ENCODE data around the gene FANCE.
"Not testable (repeated sequence)": the region's sequence is repeated elsewhere in the genome, so short reads cannot be mapped to it uniquely, and the experiment has no call there.

FANCE gene

DNA sequence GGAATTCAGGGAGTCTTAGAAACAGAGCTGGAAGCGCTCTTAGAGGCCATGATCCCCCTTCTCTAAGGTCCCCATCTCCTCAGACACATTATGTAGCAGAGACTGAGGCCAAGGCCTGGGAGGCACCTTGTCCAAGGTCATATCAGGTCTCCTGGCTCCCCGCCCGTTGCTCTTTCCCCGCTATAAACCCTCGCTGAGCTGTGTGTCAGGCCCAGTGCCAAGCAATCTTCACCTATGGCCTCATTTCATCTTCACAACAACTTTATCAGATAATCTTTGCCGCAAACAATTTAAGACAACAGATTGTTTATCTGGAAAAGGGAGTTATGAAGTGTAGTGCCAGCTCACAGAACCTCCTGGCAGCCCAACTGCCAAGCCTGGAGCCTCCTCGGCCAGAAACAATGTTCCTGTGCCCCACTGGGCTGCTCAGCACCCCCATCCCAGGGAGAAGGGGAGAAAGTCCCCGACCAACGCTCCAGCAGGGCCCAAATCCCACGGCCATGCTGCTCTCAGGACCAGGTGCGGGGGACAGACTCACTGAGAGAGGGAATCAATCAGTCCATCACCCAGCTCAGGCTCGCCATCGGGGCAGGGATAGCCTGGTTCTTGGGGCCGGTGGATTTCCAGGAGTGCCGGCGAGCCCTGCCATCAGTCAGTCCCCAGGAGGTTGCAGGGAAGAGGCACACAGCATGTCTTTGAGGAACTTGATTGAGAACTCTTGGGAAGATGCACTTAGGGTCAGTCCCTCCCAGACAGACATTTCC, 16.9 kb upstream of the FANCE start:
- DNase-seq = no peak

DNA sequence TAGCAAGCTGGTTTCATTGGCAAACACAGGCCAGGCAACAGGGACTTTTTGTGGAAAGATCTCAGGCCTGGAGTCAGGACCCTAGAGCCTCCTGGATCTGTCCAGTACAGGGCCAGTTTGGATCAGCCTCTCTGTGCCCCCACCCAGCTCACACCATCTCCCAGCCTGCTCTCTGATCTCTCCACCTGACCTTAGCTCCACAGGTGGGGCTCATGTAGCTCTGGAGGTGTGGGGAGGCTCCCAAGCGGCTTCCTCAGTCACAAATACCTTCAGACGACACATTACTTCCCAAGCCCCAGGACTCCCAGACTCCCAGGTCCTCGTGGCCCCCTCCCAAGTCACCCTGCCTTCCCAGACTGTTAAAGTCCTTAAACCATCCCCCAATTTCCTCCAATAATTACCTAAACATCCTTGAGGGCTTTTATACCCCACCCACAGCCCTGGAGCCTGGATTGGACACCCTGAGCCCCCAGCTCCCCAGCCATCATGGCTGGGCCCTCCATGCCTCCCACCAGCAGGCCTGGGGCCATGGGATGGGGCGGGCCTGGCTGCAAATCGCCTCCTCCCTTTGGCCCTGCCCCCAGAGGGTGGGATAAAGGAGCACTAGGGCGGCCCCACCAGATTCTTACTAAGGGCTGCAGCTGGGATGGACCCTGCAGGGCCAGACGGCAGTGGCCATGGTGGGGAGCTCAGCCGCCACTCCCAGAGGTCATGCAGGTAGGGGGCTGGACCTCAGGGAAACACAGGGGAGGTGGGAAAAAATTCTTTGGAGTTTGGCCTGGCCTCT, 15.9 kb upstream of the FANCE start:
- no peak for DNase-seq

DNA sequence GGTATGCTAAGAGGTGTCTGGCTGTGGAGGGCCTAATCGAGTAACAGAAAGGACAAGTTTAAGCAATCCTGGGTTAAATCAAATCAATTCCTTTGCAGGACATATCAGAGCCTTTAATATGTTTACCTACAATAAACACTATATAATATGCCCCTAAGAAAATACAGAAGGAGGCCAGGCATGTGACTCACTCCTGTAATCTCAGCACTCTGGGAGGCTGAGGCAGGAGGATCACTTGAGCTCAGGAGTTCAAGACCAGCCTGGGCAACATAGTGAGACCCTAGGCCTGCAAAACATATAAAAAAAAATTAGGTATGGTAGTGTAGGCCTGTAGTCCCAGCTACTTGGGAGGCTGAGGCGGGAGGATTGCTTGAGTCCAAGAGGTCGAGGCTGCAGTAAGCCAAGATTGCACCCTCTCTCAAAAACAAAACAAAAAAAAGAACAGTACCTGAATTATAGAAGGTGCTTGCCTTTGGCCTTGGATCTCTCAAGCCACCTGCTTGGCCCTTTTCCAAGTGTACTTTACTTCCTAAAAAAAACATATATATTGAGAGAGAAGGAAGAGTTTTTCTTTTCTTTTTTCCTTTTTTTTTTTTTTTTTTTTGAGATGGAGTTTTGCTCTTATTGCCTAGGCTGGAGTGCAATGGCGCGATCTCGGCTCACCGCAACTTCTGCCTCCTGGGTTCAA, 13.6 kb upstream of the FANCE start:
- not testable (repeated sequence) for DNase-seq

DNA sequence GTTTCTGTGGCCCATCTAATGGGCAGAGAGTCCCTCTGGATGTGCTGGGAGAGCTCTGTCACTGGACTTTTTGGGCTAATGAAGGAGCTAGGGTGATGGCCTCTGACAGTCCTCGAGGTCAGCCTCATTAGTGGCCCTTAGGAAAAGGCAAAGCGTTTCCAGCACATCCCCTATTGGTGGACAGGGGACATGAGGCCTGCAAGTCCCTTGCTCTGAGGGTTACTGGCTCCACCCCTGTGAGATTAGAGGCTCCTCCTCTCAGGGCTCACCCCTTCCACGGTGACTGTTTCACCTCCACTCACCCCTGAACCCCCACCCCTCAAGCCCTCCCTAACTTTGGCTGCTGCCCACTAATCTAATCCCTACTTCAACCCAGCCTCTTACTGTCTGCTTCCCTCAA, 12.8 kb upstream of the FANCE start:
- no peak for DNase-seq

DNA sequence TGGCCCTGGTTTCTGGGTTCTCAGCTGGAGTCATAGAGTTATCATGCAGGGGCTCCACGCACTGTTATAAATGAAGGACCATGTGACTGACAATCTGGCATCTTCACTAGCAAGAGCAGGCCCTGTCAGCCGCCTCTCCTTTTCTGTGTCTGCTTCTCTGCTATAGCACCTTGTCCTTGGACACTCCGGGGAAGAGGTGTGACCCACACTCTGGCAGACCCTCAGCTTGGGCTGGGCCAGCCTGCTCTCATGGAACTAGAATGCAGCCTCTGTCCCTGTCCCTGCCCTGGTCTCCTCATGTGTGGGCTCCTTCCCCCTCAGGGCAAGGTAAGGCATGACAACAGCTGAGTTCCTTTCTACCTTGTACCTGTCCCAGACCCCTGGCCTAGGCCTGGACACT, 10.9 kb upstream of the FANCE start:
- DNase-seq = no peak

DNA sequence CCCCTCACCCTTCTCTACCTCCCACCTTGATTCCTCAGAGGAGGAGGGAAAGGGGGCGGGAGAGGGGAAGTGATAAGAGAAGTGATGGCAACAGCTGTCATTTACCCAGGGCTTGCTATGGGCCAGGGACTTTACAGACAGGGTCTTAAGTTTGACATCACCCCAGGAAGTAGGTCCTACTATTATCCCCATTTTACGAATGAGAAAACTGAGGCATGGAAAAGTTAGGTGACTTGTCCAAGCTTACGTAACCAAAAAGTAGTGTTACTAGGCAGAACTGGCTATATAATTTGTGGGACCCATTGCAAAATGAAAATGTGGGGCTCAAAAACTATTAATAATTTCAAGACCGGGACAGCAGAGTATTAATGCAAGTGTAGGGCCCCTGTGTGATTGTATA, 10.5 kb upstream of the FANCE start:
- DNase-seq = no peak

DNA sequence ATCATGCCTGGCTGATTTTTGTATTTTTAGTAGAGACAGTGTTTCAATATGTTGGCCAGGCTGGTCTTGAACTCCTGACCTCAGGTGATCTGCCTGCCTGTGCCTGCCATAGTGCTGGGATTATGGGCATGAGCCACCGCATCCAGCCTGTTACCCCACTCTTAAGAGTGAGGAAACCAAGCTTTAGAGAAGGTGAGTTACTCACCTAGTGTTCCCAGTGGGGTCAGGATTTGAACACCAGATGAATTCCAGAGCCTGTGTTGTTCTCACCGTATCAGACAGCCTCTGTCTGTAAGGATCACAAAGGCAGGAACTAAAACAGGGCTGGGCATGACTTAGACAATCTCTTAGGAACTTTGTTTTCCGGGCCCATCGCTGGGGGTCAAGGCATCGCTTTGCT, 9.4 kb upstream of the FANCE start:
- DNase-seq = no peak

DNA sequence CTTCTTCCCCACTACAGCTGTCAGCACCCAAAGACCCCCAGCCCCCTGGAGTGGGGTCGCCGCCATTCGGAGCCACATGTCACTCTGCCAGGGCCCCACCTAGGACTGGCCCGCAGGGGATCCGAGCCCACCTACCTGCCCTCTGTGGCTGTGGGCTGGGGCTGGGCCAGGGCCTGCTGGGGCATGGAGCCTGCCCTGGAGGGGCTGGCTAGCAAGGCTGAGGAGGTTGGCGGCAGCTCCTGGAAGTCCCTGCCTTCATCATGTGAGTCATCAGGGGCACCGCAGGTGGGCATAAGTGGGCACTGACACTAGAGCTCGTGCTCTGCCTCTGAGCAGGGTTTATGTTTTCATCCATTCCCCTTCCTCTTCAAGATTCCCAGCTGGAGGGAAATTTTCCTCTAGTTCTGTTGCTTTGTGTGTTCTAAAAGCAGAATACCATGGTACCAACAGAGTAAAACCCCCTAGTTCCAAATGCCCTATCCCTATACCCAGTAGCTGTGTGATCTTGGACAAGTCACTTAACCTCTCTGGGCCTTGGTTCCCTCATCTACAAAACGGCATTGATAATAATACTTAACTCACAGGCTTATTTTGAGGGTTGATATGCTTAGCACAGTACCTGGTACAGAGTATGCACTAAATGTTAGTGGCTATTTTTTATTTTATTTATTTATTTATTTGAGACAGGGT, 8.7 kb upstream of the FANCE start:
- no peak for DNase-seq

DNA sequence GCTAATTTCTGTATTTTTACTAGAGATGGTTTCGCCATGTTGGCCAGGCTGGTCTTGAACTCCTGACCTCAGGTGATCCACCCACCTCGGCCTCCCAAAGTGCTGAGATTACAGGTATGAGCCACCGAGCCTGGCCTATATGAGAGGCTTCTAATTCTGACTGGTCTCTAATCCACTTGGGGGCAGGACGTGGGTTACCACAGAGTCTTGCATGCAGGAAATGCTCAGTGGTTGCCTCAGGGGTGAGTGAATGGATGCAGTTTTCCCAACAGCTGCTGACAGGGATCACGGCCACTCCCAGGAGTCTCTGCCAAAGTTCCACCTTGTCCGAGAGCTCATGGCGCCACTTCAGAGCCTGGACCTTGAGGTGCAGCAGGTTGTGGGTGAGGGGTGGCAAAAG, 6.4 kb upstream of the FANCE start:
- DNase-seq = peak; percentile 56

DNA sequence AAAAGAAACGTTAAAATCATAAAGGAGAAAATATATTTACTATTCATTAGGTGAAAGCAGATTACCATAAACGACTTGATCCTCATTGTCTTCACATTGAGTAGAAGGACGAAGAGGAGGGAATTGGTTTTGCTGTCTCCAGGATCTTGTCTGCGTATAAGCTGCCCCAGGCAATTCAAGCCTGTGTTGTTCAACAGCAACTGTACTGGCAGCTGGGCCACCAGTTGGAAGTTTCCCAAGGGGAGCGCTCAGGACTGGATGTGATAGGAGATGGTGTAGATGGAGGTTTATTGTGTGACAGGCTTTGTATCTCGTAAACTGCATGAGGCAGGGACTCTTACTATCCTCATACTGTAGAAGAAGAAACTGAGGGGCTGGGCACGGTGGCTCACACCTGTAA, 3.9 kb upstream of the FANCE start:
- DNase-seq = no peak

DNA sequence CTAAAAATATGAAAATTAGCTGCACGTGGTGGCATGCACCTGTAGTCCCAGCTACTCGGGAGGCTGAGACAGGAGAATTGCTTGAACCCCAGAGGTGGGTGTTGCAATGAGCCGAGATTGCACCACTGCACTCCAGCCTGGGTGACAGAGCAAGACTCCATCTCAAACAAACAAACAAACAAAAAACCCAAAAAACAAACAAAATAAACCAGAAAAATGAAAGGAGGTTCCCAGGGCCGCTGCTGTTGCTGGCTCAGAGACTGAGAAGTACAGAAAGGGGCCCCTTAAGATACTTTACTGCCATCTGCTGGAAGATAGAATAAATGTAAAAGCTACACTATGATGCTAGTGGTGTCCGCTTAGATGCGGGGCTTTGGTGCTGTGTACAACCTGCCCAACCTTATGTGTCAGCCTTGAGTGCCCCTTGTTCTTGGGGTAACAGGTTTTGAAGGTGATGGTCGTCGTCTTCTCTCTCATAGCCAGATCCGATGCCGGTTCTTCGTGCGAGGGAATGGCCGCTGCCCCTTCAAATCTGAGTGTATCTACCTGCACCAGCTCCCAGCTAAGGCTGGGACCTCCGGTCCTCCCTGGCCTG, 2.8 kb upstream of the FANCE start:
- peak; percentile 49 for DNase-seq

DNA sequence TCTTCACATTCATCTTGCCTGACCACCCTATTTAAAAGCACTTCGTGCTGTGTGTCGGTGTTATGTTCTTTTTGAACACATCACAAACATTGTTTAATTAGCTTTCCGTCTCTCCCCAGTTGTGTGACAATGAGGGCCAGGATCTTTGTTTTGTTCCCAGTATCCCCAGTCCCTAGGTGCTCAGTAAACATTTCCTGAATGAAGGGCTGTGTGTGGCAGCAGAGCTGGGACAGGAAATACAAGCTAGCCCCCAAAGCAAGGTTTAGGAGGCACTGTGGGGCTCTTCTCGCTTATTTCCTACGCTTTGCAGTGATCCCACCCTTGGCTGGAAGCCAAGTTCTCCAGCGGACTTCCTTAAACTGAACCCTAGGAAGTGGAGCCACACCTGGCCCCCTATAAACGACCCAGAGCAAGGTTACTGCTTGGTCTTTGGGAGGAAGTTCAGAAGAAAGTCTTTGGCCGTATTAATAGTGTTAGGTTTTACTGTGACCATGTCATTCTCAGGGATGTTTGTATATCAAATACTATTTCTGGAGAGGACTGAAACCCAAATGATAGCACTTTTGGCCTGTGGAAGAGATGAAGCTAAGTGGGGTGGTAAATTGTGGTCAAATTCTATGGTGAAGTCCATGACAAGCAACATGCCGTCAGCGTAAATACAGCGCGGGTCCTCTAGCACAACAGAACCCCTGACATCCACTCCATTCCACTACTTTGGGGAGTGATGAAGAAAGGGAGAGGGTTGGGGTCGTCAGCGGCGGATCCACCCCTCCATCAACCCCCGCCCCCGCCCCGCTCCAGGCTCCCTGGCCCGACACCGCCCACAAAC, 570 bp upstream of the FANCE start:
- no peak for DNase-seq

DNA sequence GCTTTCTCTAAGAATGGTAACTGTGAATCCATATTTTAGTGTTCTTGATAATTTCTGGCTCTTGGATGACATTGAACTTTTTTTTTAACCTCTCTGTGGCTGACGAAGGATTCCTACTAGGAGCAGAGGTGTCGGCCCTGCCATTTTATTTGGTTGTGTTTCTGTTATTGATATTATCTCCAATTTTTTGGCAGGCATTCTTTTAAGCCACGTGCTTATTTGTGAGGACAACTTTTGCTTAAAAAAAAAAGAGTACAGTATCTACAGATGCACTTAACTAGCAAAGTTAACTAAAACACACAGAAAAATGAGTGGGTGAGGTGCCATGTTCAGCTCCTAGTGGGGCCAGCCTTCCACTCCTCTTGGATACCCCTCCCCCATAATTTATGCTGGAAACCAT, 1.1 kb downstream of the FANCE start:
- DNase-seq = no peak

DNA sequence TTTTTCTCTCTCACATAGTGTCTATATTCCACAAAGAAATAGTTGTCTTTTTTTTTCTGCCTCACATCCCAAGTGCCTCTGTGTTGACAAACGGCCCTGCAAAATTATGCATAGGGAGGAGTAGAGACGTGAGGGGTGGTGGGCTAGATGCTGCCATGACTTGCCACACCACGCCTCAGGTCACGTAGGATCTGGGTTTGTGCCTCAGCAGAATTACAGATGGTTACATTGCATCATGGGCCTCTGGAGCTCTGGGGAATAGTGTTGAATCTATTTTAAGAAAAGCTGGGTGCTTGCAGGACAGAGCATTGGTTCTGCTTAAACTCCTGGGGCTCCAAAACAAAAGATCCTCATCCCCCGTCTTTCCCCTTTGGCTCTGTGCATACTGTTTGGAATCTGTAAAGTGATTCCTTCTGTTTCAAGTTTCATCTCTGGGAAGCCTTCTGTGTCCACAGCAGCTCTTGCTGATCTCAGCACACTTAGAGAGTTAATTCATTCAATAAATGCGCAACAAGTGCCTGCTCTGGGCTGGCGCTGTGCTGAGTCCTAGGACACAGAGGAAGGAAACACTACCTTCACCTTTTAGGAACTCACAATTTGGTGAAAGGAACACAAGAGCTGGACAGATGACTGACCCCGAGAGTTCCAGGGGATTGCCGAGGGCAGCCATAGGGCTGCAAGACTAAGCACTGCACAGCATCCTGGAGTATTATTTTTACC, 2.4 kb downstream of the FANCE start:
- no peak for DNase-seq

DNA sequence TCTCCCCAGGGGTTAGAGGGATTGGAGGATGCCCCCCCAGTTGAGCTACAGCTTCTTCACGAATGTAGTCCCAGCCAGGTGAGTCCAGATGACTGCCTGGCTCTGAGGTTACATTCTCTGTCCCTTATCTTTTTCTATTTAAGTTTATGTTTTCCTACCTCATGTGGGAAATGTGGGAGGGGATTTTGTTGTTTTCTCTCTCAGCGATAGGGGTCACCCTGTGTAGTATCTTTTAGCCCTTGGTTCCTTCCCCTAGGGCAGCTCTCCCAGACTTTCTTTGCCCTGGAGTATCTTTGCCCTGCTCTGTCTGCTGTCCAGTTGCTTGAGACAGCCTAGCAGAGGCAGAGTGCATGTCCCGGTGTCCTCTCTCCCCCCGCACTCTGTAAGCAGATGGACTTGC, 5.8 kb downstream of the FANCE start:
- DNase-seq = no peak

DNA sequence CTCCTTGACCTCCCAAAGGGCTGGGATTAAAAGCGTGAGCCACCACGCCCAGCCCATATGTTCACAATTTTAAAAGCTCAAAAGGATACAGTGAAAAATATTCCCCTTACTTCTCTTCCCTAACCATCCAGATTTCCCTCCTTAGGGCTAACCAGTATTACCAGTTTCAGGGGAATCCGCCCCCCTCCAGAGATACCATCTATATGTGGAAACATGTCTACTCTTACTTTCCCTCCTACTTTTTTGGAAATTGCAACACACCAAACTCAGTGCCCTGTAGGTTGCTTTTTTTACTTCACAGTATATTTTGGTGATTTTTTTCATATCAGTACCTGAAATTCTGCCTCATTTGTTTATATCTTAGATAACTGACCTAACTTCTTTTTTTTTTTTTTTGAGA, 9.1 kb downstream of the FANCE start:
- no peak for DNase-seq

DNA sequence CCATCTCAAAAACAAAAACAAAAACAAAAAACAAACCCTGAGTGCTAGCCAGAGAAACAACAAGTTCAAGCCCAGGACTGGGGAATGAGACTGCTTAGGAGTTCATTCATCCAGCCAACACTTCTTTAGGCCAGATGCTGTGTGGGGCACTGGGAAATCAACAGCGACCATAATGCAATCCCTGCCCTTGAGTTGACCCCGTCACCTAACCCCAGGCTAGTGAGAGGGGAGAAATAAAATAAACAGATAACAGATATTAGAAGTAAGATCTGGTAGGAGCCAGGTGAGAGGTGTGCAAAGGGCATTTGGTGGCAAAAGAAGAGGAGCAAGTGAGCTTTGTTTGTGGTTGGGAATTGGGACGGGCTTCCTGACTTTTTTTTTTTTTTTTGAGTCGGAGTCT, 11.2 kb downstream of the FANCE start:
- no peak for DNase-seq

DNA sequence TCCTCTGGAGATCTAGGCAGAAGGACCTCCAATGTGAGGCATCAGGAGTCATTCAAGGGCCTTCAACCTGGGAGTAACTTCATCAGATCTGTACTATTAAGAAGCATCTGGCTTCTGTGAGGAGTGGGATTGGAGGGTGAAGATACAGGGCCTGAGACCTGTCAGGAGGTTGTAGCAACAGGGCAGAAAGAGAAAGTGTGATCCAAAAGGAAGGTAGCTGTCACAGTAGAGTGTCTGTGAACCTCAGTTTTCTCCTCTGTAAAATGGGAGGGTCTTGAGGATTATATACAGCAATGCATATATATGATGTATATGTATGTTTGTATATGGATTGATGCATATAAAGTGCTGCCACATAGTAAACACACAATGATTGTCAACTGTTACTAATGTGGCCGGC, 13.5 kb downstream of the FANCE start:
- no peak for DNase-seq

DNA sequence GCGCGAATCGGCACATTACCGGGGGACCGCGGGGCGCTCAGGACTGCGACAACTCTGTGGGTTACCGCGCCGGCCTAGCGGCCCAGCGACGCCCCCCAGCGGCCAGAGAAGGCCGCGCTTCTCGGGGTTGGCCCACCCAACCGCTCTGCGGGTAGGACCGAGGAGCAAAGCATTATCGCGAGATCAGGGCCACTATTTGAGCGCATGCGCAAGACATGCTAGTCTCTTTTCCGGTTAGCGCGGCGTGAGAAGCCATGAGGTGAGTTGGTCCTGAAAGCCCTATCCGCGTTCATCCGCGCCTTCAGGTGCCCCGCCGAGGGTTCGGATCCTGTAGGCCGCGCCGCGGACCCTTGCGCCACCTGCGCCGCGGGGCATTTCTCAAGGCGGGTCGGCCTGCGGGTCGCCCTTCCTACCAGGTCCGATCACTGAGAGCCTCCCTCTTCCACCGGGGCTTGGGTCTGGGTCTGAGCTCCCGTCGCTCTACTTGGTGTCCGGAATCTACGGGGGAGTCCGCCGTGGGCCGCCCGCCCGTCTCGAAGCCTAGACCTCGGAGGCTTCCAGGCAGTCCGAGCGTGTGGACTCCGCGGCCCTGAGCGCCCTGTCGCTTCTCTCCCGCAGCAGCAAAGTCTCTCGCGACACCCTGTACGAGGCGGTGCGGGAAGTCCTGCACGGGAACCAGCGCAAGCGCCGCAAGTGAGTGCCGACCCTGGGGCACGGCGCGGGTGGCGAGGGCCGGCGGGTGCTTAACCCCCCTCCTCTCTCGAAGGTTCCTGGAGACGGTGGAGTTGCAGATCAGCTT, 16.2 kb downstream of the FANCE start, which contains the start of gene RPL10A:
TSS of gene RPL10A (plus strand) at position 221 of the 799 bp plus-strand sequence. CDS start at position 255, 34 bp downstream.
- DNase-seq = peak; percentile 89
